HG03442 (cell line): ENCODE measurements around the gene STATH.
"Not testable (repeated sequence)": the region's sequence is repeated elsewhere in the genome, so short reads cannot be mapped to it uniquely, and the experiment has no call there.

Experiments used
- ATAC-seq: cut with Tn5 transposase; IDR thresholded peaks from one replicate; pipeline ENCODE4 v1.9.1; 2021; ENCODE audit warnings: mild to moderate bottlenecking, moderate library complexity; ENCODE audit not compliant: unreplicated experiment

STATH gene, protein sequence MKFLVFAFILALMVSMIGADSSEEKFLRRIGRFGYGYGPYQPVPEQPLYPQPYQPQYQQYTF

DNA sequence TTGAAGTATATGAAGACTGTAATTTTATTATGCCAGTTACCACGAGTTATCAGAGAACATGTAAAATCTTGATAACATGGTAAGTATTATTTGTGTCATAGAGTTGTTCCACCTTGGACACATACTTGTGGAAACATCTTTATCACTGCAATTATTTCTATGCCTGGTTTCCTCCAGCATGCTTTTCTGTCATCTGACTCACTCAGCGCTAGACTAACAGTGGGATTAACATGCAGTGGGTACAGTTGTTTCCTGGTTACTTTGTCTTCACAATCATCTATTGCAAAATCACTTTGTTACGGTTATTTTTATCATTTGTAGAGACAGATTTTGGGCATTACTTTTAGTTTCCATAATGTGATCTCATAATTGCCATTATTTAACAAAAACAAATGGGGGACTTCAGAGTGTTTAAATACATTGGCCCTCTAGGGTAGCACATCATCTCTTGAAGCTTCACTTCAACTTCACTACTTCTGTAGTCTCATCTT, at the start of gene STATH:
TSS of gene STATH (plus strand) at position 441 of the 491 bp plus-strand sequence. CDS start 2,472 bp downstream, outside the sequence.
- ATAC-seq, result no peak

DNA sequence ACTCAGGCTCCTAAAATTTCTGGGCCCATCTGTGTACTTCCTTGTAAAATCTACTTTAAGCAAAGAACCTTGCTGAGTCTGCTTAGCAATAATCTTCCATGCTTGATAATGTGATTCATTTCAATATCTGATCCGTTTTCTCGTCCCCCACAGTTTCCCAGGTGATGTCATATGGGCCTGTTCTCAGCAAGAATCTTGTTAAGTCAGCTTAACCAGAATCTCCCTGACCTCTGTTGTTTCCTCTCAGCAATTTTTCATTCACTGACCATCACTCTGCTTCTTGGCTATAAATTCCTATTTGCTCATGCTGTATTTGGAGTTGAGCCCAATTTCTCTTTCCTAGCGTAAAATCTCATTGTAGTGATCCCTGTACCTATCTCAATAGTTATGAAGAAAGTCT, 44.2 kb upstream of the STATH start:
- ATAC-seq, result no peak

DNA sequence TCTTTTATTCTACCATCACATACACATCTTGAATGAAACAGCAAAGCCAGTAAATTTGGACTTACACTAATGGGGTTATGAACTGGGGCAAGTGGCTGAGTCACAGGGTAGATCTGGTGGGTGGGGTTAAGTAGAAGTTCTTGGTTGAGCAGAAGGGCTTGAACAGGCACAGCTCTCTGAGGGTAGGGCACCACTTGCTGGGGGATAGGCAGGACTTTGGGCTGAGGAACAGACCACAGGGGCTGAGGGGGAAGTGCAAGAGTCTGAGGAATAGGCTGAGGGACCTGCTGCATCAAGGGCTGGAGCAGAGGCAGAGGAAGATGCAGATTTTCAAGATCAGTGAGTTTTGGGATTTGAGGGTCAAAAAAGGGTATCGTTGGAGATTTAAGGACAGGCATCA, 38.6 kb upstream of the STATH start:
- no peak for ATAC-seq

DNA sequence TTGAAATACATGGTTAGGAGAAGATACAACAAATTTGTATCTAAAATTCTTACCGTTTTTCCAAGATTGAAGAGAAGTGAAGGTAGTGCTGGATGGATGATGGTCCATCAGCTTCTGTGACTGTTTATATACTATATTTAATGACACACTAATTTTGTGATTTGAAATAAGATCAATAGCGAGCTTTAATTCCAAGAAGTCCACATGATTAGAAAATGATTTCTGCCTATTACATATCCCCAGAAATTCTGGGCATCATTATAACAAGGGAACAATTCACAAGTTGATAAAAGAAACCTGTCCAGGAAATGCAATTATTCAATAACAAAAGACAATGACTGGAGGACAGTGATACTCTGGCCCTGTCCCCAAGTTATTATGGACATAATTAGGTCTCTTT, 30.1 kb upstream of the STATH start, which contains the start of gene CSN2:
TSS of gene CSN2 (minus strand) at position 101 of the 400 bp plus-strand sequence. CDS start 4,733 bp downstream, outside the sequence.
- ATAC-seq, result no peak

DNA sequence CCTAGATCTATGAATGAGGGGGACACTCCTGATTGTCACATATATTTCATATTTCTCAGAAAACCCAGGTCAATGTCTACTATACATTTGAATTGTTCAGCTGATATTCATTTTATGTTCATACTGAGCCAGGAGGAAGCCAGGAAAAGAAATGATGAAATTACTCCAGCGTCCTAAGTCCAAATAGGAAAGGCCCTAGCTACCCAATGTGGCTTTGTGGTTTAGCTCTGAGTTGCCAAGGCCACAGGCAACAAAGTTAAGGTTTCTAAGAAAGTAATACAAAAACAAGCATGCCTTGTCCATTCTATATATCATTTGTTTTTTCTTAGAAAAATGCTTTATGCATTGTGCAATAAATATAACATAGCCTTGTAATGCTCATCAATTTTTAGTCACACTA, 25.7 kb upstream of the STATH start:
- no peak for ATAC-seq

DNA sequence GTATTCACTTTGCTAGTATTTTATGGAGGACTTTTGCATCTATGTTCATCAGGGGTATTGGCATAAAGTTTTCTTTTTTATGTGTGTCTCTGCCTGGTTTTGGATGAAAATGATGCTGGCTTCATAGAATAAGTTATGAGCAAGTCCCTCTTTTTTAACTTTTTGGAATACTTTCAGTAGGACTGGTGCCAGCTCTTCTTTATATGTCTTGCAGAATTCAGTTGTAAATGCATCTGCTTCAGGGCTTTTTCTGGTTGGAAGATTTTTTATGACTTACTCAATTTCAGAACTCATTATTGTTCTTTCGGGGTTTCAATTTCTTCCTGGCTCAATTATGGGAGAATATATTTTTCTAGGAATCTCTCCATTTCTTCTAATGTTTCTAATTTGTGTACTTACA, 21.1 kb upstream of the STATH start:
- ATAC-seq, result no peak

DNA sequence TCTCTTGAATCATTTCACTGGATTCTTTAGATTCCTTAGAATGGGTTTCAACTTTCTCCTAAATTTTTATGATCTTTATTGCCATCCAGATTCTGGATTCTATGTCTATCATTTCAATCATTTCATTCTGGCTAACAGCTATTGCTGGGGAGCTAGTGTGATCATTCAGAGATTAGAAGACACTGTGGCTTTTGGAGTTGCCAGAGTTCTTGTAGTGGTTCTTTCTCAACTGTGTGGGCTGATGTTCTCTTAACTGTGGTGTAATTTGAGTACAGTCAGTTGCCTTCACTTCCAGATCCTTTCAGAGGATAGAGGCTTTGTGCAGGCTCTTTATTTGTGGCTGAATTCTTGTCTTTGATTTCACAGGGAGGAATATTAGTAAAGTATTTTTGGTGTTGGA, 18.2 kb upstream of the STATH start:
- ATAC-seq, result no peak

DNA sequence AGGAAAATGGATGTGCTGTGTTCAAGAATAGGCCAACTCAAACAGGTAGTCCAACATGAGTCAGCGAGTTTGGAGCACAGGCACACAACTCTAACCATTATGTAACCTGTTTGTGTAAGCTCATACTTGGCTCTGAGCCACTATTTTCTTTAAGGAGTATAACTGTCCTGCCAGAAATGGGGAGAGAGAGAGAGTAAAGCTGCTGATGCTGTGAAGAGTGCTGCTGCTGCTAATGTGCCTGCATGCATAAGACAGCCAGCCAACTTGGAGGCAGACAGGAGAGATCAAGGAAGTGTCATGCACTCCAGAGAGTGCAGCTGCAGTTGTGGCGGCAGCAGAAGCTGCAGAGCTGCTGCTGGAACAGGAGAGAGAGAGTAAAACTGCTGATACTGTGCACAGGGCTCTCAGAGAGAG, 11.7 kb upstream of the STATH start:
- ATAC-seq, result peak; percentile 57

DNA sequence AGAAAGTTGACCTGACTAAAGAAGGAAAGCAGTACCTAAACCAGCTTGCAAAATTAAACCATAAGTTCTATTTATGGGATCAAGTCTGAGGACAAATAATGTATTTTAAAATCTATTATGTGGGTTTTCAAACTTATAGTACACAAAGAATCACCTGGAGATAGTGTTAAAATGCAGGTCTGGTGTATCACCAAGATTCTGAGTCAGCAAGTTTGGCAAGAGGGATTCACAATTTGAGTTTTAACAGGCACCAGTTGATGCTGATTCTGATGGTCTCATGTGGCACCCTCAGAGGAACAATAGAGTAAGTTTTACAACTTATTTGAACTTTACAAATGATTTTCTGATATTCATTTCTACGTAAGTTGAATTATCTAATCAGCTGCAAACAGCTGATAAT, 9.1 kb upstream of the STATH start:
- ATAC-seq, result no peak

DNA sequence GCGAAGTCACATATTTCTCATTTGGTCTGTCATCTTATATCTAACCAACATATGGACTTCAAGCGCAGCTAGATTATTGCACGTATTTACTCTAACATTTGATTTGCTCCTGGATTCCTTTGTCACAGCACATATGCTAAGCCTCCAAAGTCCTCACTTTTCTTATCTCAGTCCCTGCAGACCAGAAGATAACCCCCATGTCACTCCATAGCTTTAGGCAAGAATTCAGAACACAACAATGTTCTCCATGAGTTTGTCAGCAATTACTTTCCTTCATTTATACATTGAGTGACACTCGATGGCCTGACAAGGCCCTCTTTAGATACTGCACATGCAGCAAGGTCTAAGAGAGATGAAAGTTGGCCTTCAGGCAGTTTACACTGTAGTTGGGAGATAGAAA, 4.8 kb upstream of the STATH start:
- no peak for ATAC-seq

DNA sequence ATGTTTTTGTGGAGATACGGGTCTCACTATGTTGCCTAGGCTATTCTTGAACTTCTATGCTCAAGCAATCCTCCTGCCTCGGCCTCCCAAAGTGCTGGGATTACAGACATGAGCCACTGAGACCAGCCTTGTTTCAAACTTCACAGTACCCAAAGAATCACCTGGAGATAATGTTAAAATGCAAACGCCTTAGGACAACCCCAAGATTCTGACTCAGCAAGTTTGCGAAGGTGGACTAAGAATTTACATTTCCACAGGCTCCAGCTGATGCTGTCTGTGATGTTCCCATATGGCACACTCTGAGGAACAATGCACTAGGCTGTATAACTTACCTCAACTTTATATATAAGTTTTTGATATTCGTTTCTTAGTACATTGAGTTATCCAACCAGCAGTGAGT, 984 bp upstream of the STATH start:
- no peak for ATAC-seq

DNA sequence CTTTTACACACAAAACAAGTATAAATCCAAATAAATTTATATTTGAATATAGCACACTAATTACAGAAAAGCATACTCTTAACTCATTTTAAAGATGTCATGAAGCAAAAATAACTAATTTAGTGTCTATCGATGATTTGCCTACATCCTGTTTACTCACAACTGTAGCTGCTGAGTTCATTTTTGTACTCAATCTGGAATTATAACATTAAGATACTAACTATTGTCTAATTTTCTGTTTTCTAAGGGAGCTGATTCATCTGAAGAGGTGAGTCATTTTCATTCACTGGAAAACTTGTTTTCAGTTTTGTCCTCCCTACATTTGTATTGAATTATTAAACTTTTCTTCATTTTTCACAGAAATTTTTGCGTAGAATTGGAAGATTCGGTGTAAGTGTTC, 3.7 kb downstream of the STATH start:
- peak; percentile 63 for ATAC-seq

DNA sequence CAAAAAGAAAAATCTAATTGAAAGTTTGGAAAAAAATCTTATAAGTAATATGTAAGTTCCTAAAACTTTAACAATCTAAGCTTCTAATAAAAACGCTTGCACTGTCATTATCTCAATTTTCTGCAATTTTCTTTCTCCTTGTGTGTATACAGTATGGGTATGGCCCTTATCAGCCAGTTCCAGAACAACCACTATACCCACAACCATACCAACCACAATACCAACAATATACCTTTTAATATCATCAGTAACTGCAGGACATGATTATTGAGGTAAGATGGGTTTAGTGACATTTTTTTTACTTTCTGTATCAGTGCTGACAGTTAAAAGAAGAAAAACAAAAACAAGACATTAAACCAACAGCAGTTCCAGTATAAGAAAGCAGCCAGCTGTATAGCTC, 4.9 kb downstream of the STATH start:
- ATAC-seq, result no peak

DNA sequence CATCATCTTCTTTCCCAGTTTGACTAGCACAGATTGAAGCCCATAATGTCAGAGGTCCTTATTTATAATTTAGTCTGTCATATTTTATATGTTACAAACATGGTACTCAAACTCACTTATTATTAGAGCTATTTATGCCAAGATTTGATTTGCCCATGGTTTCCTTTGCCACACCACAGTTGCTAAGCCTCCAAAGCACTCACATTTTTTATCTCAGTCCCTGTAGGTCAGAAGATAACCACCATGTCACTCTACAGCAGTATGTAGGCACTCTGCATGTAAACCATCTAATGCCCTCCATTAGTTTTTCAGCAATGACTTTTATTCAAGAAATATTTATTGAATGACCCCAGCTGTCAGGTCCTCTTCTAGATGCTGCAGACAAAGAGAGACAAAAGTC, 6.7 kb downstream of the STATH start:
- no peak for ATAC-seq

DNA sequence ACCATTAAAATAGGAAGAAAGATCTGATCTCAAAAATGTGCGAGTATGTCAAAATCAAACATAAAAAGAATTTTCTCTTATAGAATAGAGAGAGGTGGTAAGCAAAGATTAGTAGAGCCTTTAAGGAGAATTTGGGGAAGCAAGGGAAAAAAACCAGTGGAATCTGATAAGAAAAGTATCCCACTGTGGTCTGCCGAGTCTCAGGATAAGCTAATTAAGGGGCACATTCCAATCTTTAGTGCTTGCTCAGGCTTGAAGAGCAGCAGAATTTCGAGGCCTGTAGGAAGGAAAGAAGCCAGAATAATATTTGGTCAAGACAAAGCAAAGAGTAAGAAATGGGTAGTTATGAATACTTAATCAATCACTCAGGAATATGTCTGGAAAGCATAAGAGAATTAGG, 13.0 kb downstream of the STATH start:
- no peak for ATAC-seq

DNA sequence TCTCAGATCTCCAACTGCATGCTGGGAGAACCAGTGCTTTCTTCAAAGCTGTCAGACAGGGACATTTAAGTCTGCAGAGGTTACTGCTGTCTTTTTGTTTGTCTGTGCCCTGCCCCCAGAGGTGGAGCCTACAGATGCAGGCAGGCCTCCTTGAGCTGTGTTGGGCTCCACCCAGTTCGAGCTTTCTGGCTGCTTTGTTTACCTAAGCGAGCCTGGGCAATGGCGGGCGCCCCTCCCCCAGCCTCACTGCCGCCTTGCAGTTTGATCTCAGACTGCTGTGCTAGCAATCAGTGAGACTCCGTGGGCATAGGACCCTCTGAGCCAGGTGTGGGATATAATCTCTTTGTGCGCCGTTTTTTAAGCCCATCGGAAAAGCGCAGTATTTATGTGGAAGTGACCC, 23.2 kb downstream of the STATH start:
- ATAC-seq, result not testable (repeated sequence)

DNA sequence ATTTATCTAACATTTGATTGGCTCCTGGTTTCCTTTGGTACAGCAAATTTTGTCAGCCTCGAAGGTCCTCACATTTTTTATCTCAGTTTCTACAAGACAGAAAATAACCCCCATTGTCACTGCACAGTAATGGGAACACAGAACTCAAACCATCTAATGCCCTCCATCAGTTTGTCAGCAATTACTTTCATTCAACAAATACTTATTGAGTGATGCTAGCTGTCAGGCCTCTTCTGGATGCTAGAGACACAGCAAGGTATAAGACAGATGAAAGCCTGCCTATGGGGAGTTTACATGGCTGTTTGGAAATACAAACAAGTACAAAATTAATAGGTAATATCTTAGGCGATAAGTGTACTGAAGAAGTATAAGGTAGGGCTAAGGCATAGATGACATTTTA, 27.5 kb downstream of the STATH start:
- ATAC-seq, result no peak

DNA sequence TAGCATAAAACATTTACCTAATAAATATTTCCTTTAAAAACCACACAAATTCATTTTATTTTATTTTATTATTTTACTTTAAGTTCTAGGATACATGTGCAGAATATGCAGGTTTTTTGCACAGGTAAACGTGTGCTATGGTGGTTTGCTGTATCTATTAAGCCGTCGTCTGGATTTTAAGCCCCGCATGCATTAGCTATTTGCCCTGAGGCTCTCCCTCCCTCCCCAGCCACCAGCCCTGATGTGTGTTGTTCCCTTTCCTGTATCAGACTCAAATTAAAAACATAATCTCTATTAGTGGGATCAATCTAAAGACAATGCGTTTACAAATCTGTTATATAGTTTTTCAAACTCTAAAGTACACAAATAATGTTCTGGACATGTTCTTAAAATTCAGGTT, 31.2 kb downstream of the STATH start:
- ATAC-seq, result no peak

DNA sequence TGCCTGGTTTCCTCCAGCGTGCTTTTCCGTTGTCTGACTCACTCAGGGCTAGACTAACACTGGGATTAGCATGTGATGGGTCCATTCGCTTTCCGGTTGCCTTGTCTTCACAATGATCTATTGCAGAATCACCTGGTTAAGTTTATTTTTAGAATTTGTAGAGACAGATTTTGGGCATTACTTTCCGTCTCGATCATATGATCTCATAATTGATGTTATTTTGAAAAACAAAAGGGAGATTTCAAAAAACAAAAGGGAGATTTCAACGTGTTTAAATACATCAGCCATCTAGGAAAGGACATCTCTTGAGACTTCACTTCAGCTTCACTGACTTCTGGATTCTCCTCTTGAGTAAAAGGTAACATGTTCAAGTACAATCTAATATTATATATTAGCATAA, 32.4 kb downstream of the STATH start, which contains the start of gene HTN3:
TSS of gene HTN3 (plus strand) at position 301 of the 400 bp plus-strand sequence. CDS start 2,282 bp downstream, outside the sequence.
- ATAC-seq, result not testable (repeated sequence)

DNA sequence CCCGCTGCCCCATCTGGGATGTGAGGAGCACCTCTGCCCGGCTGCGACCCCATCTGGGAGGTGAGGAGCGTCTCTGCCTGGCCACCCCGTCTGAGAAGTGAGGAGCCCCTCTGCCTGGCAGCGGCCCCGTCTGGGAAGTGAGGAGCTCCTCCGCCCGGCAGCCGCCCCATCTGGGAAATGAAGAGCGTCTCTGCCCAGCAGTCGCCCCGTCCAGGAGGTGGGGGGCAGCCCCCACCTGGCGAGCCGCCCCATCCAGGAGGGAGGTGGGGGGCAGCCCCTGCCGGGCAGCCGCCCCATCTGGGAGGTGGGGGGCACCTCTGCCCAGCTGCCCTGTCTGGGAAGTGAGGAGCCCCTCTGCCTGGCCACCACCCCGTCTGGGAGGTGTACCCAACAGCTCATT, 41.8 kb downstream of the STATH start:
- ATAC-seq, result not testable (repeated sequence)

DNA sequence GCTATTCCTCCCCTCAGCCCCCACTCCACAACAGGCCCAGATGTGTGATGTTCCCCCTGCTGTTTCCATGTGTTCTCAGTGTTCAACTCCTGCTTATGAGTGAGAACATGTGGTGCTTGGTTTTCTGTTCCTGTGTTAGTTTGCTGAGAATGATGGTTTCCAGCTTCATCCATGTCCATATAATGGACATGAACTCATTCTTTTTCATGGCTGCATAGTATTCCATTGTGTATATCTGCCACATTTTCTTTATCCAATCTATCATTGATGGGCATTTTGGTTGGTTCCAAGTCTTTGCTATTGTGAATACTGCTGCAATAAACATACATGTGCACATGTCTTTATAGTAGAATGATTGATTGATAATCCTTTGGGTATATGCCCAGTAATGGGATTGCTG, 44.2 kb downstream of the STATH start:
- ATAC-seq, result not testable (repeated sequence)

DNA sequence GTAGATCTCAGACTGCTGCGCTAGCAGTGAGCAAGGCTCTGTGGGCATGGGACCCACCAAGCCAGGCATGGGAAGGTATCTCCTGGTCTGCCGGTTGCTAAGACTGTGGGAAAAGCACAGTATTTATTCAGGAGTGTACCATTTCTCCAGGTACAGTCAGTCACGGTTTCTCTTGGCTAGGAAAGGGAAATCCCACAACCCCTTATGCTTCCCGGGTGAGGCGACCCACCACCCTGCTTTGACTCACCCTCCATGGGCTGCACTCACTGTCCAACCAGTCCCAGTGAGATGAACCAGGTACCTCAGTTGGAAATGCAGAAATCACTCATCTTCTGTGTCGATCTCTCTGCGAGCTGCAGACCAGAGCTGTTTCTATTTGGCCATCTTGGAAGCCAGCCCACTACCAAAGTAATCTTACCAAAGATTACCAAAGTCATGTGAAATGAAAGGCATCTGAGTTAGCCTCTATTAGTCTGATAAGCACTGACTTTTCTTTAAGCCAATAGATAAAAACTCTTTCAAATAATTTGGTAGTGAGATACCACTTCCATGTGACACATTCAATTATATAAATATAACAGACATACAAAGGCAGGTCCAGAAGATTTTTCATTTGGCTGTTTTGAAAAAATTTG, 46.0 kb downstream of the STATH start:
- no peak for ATAC-seq

DNA sequence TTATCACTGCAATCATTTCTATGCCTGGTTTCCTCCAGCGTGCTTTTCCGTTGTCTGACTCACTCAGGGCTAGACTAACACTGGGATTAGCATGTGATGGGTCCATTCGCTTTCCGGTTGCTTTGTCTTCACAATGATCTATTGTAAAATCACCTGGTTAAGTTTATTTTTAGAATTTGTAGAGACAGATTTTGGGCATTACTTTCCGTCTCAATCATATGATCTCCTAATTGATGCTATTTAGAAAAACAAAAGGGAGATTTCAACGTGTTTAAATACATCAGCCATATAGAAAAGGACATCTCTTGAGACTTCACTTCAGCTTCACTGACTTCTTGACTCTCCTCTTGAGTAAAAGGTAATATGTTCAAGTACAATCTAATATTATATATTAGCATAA, 54.4 kb downstream of the STATH start, which contains the start of gene HTN1:
TSS of gene HTN1 (plus strand) at position 301 of the 400 bp plus-strand sequence. CDS start 2,639 bp downstream, outside the sequence.
- ATAC-seq, result not testable (repeated sequence)
